ENCODE measurements around the gene ADARB1. TPM values are rescaled to one million over a fixed set of nuclear protein-coding genes. Genes with fewer than 3 reads are reported as not detected.

Gene ADARB1
- total RNA-seq, 1 experiment from 2014 or later, result 14.6 TPM

GRCh38 chr21:45048026-45048698 is 26.2 kb upstream of the ADARB1 start (continued):
- TF ChIP-seq ZNF317 (CRISPR knock-in tag; IDR thresholded peaks at IDR 0.05; ENCODE audit: borderline replicate concordance, low read depth) (no peak), KAT7 (CRISPR knock-in tag; IDR thresholded peaks at IDR 0.05; ENCODE audit: borderline replicate concordance) (no peak), IRF1 (CRISPR knock-in tag; IDR thresholded peaks at IDR 0.05) (no peak), GABPB1 (CRISPR knock-in tag; IDR thresholded peaks at IDR 0.05) (no peak), TP53 (CRISPR knock-in tag; IDR thresholded peaks at IDR 0.05) (no peak), IRF2 (CRISPR knock-in tag; IDR thresholded peaks at IDR 0.05; ENCODE audit: borderline replicate concordance, low read depth) (no peak), AR (CRISPR knock-in tag; IDR thresholded peaks at IDR 0.05) (no peak)

GRCh38 chr21:45048968-45049367 is 25.4 kb upstream of the ADARB1 start:
- ATAC-seq, result no peak
- no peak for DNase-seq (ENCODE audit: low spot score)
- no peak for TF ChIP-seq ZNF138 (CRISPR knock-in tag; conservative IDR thresholded peaks at IDR 0.05)
- TF ChIP-seq, protein P1, sequence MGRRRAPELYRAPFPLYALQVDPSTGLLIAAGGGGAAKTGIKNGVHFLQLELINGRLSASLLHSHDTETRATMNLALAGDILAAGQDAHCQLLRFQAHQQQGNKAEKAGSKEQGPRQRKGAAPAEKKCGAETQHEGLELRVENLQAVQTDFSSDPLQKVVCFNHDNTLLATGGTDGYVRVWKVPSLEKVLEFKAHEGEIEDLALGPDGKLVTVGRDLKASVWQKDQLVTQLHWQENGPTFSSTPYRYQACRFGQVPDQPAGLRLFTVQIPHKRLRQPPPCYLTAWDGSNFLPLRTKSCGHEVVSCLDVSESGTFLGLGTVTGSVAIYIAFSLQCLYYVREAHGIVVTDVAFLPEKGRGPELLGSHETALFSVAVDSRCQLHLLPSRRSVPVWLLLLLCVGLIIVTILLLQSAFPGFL (CRISPR knock-in tag; IDR thresholded peaks at IDR 0.05; ENCODE audit: borderline replicate concordance), result no peak
- TF ChIP-seq CBFB (CRISPR knock-in tag; IDR thresholded peaks at IDR 0.05; ENCODE audit: low read depth), result no peak
- no peak for TF ChIP-seq FOXK1 (CRISPR knock-in tag; IDR thresholded peaks at IDR 0.05)
- TF ChIP-seq, protein P2, sequence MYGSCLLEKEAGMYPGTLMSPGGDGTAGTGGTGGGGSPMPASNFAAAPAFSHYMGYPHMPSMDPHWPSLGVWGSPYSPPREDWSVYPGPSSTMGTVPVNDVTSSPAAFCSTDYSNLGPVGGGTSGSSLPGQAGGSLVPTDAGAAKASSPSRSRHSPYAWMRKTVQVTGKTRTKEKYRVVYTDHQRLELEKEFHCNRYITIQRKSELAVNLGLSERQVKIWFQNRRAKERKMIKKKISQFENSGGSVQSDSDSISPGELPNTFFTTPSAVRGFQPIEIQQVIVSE (CRISPR knock-in tag; IDR thresholded peaks at IDR 0.05; ENCODE audit: borderline replicate concordance), result no peak
- TF ChIP-seq ZNF396 (CRISPR knock-in tag; IDR thresholded peaks at IDR 0.05; ENCODE audit: borderline replicate concordance), result no peak
- TF ChIP-seq ZBTB21 (CRISPR knock-in tag; IDR thresholded peaks at IDR 0.05; ENCODE audit: borderline replicate concordance), result no peak
- TF ChIP-seq MXD4 (CRISPR knock-in tag; IDR thresholded peaks at IDR 0.05; ENCODE audit: borderline replicate concordance), result no peak
- TF ChIP-seq ZNF281 (CRISPR knock-in tag; IDR thresholded peaks at IDR 0.05), result no peak
- TF ChIP-seq TEAD4 (CRISPR knock-in tag; IDR thresholded peaks at IDR 0.05), result no peak
- no peak for TF ChIP-seq CREB1 (CRISPR knock-in tag; IDR thresholded peaks at IDR 0.05)
- TF ChIP-seq NFE2L1 (CRISPR knock-in tag; IDR thresholded peaks at IDR 0.05), result no peak
- no peak for TF ChIP-seq ZNF423 (CRISPR knock-in tag; IDR thresholded peaks at IDR 0.05)
- no peak for TF ChIP-seq ATF1 (CRISPR knock-in tag; IDR thresholded peaks at IDR 0.05)
- no peak for TF ChIP-seq STAT6 (CRISPR knock-in tag; conservative IDR thresholded peaks at IDR 0.05; ENCODE audit: low read depth)
- TF ChIP-seq TEAD1 (CRISPR knock-in tag; IDR thresholded peaks at IDR 0.05), result no peak
- TF ChIP-seq GTF2I (CRISPR knock-in tag; conservative IDR thresholded peaks at IDR 0.05), result no peak
- peaks cover 18% of the 10 kb centered on the region for H3K4me1 Mint-ChIP-seq
- POLR2A ChIA-PET, result no interaction called here
- peaks cover 15% of the 10 kb centered on the region for H3K27me3 Mint-ChIP-seq (ENCODE audit: low read depth)
- CTCF ChIA-PET, result no interaction called here
- H3K4me3 Mint-ChIP-seq, result no peak overlapping the region
- no peak overlapping the region for H3K27ac Mint-ChIP-seq
- H3K9me3 Mint-ChIP-seq, result peaks cover 32% of the 10 kb centered on the region
- H3K36me3 Mint-ChIP-seq, result 0 out of 2 replicates have a peak, but pooled peaks cover 3% of the 10 kb centered on the region

Data from WTC11 (cell line).